ENCODE results near the gene RIN2. TPM values are rescaled to one million over a fixed set of nuclear protein-coding genes. Genes with fewer than 3 reads are reported as not detected.

The RIN2 gene
- total RNA-seq, 1 donor from 2014 or later = 48.8 TPM

- H3K27ac ChIP-seq (replicated peaks) = no peak overlapping the region
- no peak for DNase-seq
- H3K4me1 ChIP-seq = peaks cover 6% of the 10 kb centered on the region
- no peak for TF ChIP-seq CTCF (IDR thresholded peaks at IDR 0.05; ENCODE audit: borderline replicate concordance)
- H3K36me3 ChIP-seq = no peaks in the 10 kb centered on the region
- no peaks in the 10 kb centered on the region for H3K27me3 ChIP-seq (ENCODE audit: low read depth)
- H3K9me3 ChIP-seq (replicated peaks) = no peaks in the 10 kb centered on the region
- H3K4me3 ChIP-seq = no peak overlapping the region
- intact Hi-C loops (cut with micrococcal nuclease) = no loop called here
Measured at GRCh38 chr20:19729672-19730071, 28.4 kb upstream of the RIN2 start.

GRCh38 chr20:19730706-19731105 is 27.4 kb upstream of the RIN2 start:
- no peaks in the 10 kb centered on the region for H3K36me3 ChIP-seq
- no peak overlapping the region for H3K27ac ChIP-seq (replicated peaks)
- intact Hi-C loops (cut with micrococcal nuclease) = no loop called here
- H3K4me3 ChIP-seq = no peak overlapping the region
- DNase-seq = no peak
- no peaks in the 10 kb centered on the region for H3K27me3 ChIP-seq (ENCODE audit: low read depth)
- no peaks in the 10 kb centered on the region for H3K9me3 ChIP-seq (replicated peaks)
- TF ChIP-seq CTCF (IDR thresholded peaks at IDR 0.05; ENCODE audit: borderline replicate concordance) = no peak
- peaks cover 17% of the 10 kb centered on the region for H3K4me1 ChIP-seq

GRCh38 chr20:19734811-19735210 is 23.2 kb upstream of the RIN2 start:
- H3K4me3 ChIP-seq = no peak overlapping the region
- TF ChIP-seq CTCF (IDR thresholded peaks at IDR 0.05; ENCODE audit: borderline replicate concordance) = no peak
- no peaks in the 10 kb centered on the region for H3K36me3 ChIP-seq
- no peaks in the 10 kb centered on the region for H3K9me3 ChIP-seq (replicated peaks)
- peaks cover 21% of the 10 kb centered on the region for H3K4me1 ChIP-seq
- intact Hi-C loops (cut with micrococcal nuclease) = no loop called here
- no peaks in the 10 kb centered on the region for H3K27me3 ChIP-seq (ENCODE audit: low read depth)
- DNase-seq = no peak
- H3K27ac ChIP-seq (replicated peaks) = peak overlapping the region; percentile 66

- DNase-seq = peak; percentile 66
- TF ChIP-seq CTCF (IDR thresholded peaks at IDR 0.05; ENCODE audit: borderline replicate concordance) = no peak
- H3K27ac ChIP-seq (replicated peaks) = peak overlapping the region; percentile 66
- H3K4me3 ChIP-seq = no peak overlapping the region
- intact Hi-C loops (cut with micrococcal nuclease) = no loop called here
- peaks cover 21% of the 10 kb centered on the region for H3K4me1 ChIP-seq
- no peaks in the 10 kb centered on the region for H3K36me3 ChIP-seq
- H3K9me3 ChIP-seq (replicated peaks) = no peaks in the 10 kb centered on the region
- no peaks in the 10 kb centered on the region for H3K27me3 ChIP-seq (ENCODE audit: low read depth)
Measured at GRCh38 chr20:19735446-19735845, 22.6 kb upstream of the RIN2 start.

GRCh38 chr20:19737025-19737424 is 21.0 kb upstream of the RIN2 start:
- Histone ChIP-seq H3K27me3 (ENCODE audit: low read depth) (no peaks in the 10 kb centered on the region), H3K4me1 (peaks cover 21% of the 10 kb centered on the region), H3K4me3 (no peak overlapping the region), H3K36me3 (no peaks in the 10 kb centered on the region), H3K27ac (replicated peaks) (no peak overlapping the region), H3K9me3 (replicated peaks) (no peaks in the 10 kb centered on the region)
- TF ChIP-seq CTCF (IDR thresholded peaks at IDR 0.05; ENCODE audit: borderline replicate concordance) = no peak
- no peak for DNase-seq
- intact Hi-C loops (cut with micrococcal nuclease) = no loop called here

- intact Hi-C loops (cut with micrococcal nuclease) = no loop called here
- Histone ChIP-seq H3K4me3 (no peak overlapping the region), H3K27me3 (ENCODE audit: low read depth) (no peaks in the 10 kb centered on the region), H3K36me3 (no peaks in the 10 kb centered on the region), H3K4me1 (peaks cover 21% of the 10 kb centered on the region), H3K27ac (replicated peaks) (no peak overlapping the region), H3K9me3 (replicated peaks) (no peaks in the 10 kb centered on the region)
- no peak for DNase-seq
- no peak for TF ChIP-seq CTCF (IDR thresholded peaks at IDR 0.05; ENCODE audit: borderline replicate concordance)
Measured at GRCh38 chr20:19738951-19739350, 19.1 kb upstream of the RIN2 start.
